HCT116 (cell line): ENCODE measurements around the gene ZNF521. TPM values are rescaled to one million over a fixed set of nuclear protein-coding genes. Genes with fewer than 3 reads are reported as not detected.

Experiments used
- ATAC-seq: fragments of 200-7000 bp; cut with Tn5 transposase; 2 replicates; pipeline ENCODE4 v1.9.1; 2020; ENCODE audit warnings: mild to moderate bottlenecking, moderate library complexity
- BruUV-seq: library from RNA; stranded (reverse); fragments of 400-500 nt; replicated peaks from 2 replicates; lab custom pipeline; 2021; lab: Mats Ljungman, UMichigan
- CTCF ChIA-PET: fragments of 300-600 bp; sonication (Branson Sonifier 250); formaldehyde crosslinking; loops from one replicate; lab custom pipeline; 2021; ENCODE audit warnings: antibody characterized with exemption; lab: Charles Lee
- POLR2A ChIA-PET: fragments of 300-600, 350-600 bp; sonication (Branson Sonifier 250); formaldehyde crosslinking; loops from one replicate; lab custom pipeline; 2021; ENCODE audit warnings: antibody characterized with exemption; lab: Charles Lee
- RAD21 ChIA-PET, 2 experiments: fragments of 300-600 bp; sonication (Branson Sonifier 250); formaldehyde crosslinking; loops; one replicate each; lab custom pipeline; 2023; ENCODE audit warnings: low total read pairs in 2 of 2; ENCODE audit not compliant: uncharacterized antibody in 2 of 2, unreplicated experiment in 2 of 2, low non-redundant PET in 1 of 2; lab: Charles Lee
- DNase-seq: peaks from one replicate; pipeline ENCODE4 v3.0.0-alpha.2; 2010; ENCODE audit warnings: low read depth, low spot score
- H2AFZ ChIP-seq: fragments of 200-600 bp; shearing (Covaris generic), sonication (generic); 2 replicates; pipeline ENCODE4 v1.6.1; 2017; ENCODE audit warnings: low read depth, mixed run types, mixed read lengths, antibody characterized with exemption, low read length; ENCODE audit not compliant: poor library complexity, severe bottlenecking
- H3K27ac ChIP-seq: 2 replicates; pipeline ENCODE4 v1.5.1; 2012; ENCODE audit warnings: low read depth, low read length
- H3K27me3 ChIP-seq: fragments of 200-600 bp; sonication (generic); 2 replicates; pipeline ENCODE4 v1.6.1; 2016; ENCODE audit warnings: mixed run types, low read length, mixed read lengths; ENCODE audit not compliant: insufficient read depth
- H3K36me3 ChIP-seq, 2 experiments: fragments of 200-500 bp in 1 of 2; fragments of 200-600 bp in 1 of 2; sonication (Bioruptor generic) in 1 of 2; sonication (generic) in 1 of 2; 2 replicates each; pipeline versions ENCODE4 v1.5.1 to v1.6.1; 2014 to 2016; ENCODE audit warnings: low read length in 2 of 2, inconsistent platforms in 1 of 2, mixed read lengths in 1 of 2, mixed run types in 1 of 2; ENCODE audit not compliant: insufficient read depth in 2 of 2, control insufficient read depth in 1 of 2
- H3K4me1 ChIP-seq, 2 experiments: fragments of 200-600 bp in 1 of 2; sonication (generic) in 1 of 2; 2 replicates each; pipeline versions ENCODE4 v1.5.1 to v1.6.1; 2012 to 2017; ENCODE audit warnings: low read length in 2 of 2, inconsistent platforms in 1 of 2, mild to moderate bottlenecking in 1 of 2, mixed read lengths in 1 of 2, mixed run types in 1 of 2, moderate library complexity in 1 of 2; ENCODE audit not compliant: insufficient read depth in 2 of 2, control insufficient read depth in 1 of 2
- H3K4me2 ChIP-seq: fragments of 200-600 bp; sonication (generic); 2 replicates; pipeline ENCODE4 v1.6.1; 2017; ENCODE audit warnings: mixed run types, low read length, mixed read lengths
- H3K4me3 ChIP-seq, 2 experiments: fragments of 200-600 bp in 1 of 2; sonication (generic) in 1 of 2; replicated peaks in 1 of 2; 2 replicates each; pipeline ENCODE4 v1.5.1; 2011 to 2016; ENCODE audit warnings: low read length in 2 of 2, control low read depth in 1 of 2, low read depth in 1 of 2, mild to moderate bottlenecking in 1 of 2, mixed read lengths in 1 of 2, mixed run types in 1 of 2
- H3K79me2 ChIP-seq: fragments of 200-600 bp; sonication (generic); 2 replicates; pipeline ENCODE4 v1.6.1; 2017; ENCODE audit warnings: mild to moderate bottlenecking, mixed run types, low read length, moderate library complexity, mixed read lengths; ENCODE audit not compliant: insufficient read depth
- H3K9ac ChIP-seq: fragments of 200-600 bp; sonication (generic); 2 replicates; pipeline ENCODE4 v1.6.1; 2016; ENCODE audit warnings: low read length, mixed read lengths
- H3K9me2 ChIP-seq: fragments of 200-600 bp; sonication (generic), shearing (Covaris generic); 2 replicates; pipeline ENCODE4 v1.6.1; 2017; ENCODE audit warnings: mixed run types, mild to moderate bottlenecking, moderate library complexity; ENCODE audit not compliant: insufficient read depth
- H3K9me3 ChIP-seq, 2 experiments: fragments of 200-500 bp in 1 of 2; fragments of 200-600 bp in 1 of 2; sonication (Bioruptor generic) in 1 of 2; sonication (generic) in 1 of 2; 2 replicates each; pipeline ENCODE4 v1.6.1; 2014 to 2017; ENCODE audit warnings: low read length in 2 of 2, mixed read lengths in 2 of 2, inconsistent platforms in 1 of 2, low read depth in 1 of 2, mild to moderate bottlenecking in 1 of 2, mixed run types in 1 of 2, moderate library complexity in 1 of 2; ENCODE audit not compliant: control insufficient read depth in 1 of 2, insufficient read depth in 1 of 2
- H4K20me1 ChIP-seq: fragments of 200-600 bp; sonication (generic), shearing (Covaris generic); 2 replicates; pipeline ENCODE4 v1.6.1; 2017; ENCODE audit warnings: mixed run types, mild to moderate bottlenecking, moderate library complexity; ENCODE audit not compliant: insufficient read depth
- CBX3 ChIP-seq: IDR thresholded peaks from 2 replicates; pipeline ENCODE4 v1.6.1; 2012; ENCODE audit warnings: low read depth
- CEBPB ChIP-seq: IDR thresholded peaks from 2 replicates; pipeline ENCODE4 v1.6.1; 2012; ENCODE audit warnings: low read depth
- EGR1 ChIP-seq: IDR thresholded peaks from 2 replicates; pipeline ENCODE4 v1.6.1; 2012; ENCODE audit warnings: low read depth
- ELF1 ChIP-seq: IDR thresholded peaks from 2 replicates; pipeline ENCODE4 v1.6.1; 2012; ENCODE audit warnings: low read depth, borderline replicate concordance
- FOSL1 ChIP-seq: IDR thresholded peaks from 2 replicates; pipeline ENCODE4 v1.6.1; 2012; ENCODE audit warnings: low read depth
- POLR2A ChIP-seq: IDR thresholded peaks from 2 replicates; pipeline ENCODE4 v1.7.0; 2011; ENCODE audit warnings: borderline replicate concordance; ENCODE audit not compliant: insufficient read depth, insufficient read length; ENCODE audit errors: extremely low read depth
- SIN3A ChIP-seq: IDR thresholded peaks from 2 replicates; pipeline ENCODE4 v1.6.1; 2012; ENCODE audit warnings: low read depth
- SP1 ChIP-seq: IDR thresholded peaks from 2 replicates; pipeline ENCODE4 v1.6.1; 2012; ENCODE audit warnings: low read depth
- SRF ChIP-seq: IDR thresholded peaks from 2 replicates; pipeline ENCODE4 v1.6.1; 2012; ENCODE audit warnings: low read depth
- TCF7L2 ChIP-seq: IDR thresholded peaks from 2 replicates; pipeline ENCODE4 v1.7.0; 2011; ENCODE audit warnings: borderline replicate concordance, inconsistent platforms; ENCODE audit not compliant: insufficient read depth, insufficient read length; ENCODE audit errors: extremely low read depth
- YY1 ChIP-seq: IDR thresholded peaks from 2 replicates; pipeline ENCODE4 v1.6.1; 2011; ENCODE audit warnings: low read length, low read depth, moderate library complexity, mild to moderate bottlenecking; ENCODE audit not compliant: insufficient replicate concordance; ENCODE audit errors: extremely low read depth
- ZFX ChIP-seq: fragments of 450-650 bp; IDR thresholded peaks from 2 replicates; pipeline ENCODE4 v1.6.1; 2017
- intact Hi-C: fragments of 100-400 bp; cut with micrococcal nuclease; formaldehyde crosslinking; loops from 2 replicates; pipeline ENCODE4 v1.10.0; 2022
- total RNA-seq: library from RNA; stranded (reverse); gene quantifications from one replicate; pipeline ENCODE4 v1.2.1, GENCODE V29; 2021; ENCODE audit not compliant: unreplicated experiment
- TF ChIP-seq, protein P1 (sequence below), 3 experiments: fragments of 200-600 bp in 1 of 3; sonication (generic) in 1 of 3; IDR thresholded peaks in 2 of 3; conservative IDR thresholded peaks in 1 of 3; 2 replicates each; pipeline ENCODE4 v1.5.1; 2012 to 2017; ENCODE audit warnings: low read depth in 2 of 3, low read length in 2 of 3, antibody characterized with exemption in 1 of 3, borderline replicate concordance in 1 of 3, control low read depth in 1 of 3, mild to moderate bottlenecking in 1 of 3, mixed read lengths in 1 of 3, mixed run types in 1 of 3, moderate library complexity in 1 of 3; ENCODE audit not compliant: insufficient read depth in 1 of 3

ZNF521 gene
- total RNA-seq, 1 experiment from 2014 or later, result 0.10 TPM

DNA sequence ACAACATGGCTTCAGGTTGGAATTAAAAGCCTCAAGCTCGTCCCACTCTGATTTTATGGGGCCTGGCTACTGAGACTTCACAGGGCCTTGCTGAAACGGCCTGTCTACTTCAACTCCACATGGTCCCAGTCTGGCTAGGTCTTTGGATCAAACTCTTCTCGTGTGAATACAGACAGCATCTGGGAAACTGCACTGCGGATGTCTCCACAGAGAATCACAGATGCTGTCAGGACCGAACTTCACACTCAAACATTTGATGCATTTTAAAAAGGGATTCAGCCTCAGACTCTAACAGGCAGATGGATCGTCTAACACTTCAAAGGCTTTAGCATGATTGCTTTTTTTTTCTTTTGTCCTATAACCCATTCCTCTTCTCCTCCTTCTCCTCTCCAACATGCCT, 198.5 kb downstream of the ZNF521 start:
- ChIA-PET POLR2A (no interaction called here), RAD21 (no interaction called here), CTCF (no interaction called here)
- Histone ChIP-seq H3K36me3 (no peaks in the 10 kb centered on the region), H3K4me3 (no peak overlapping the region), H2AFZ (no peak overlapping the region), H3K79me2 (no peaks in the 10 kb centered on the region), H3K4me1 (no peaks in the 10 kb centered on the region), H3K9ac (no peak overlapping the region), H4K20me1 (no peaks in the 10 kb centered on the region), H3K27ac (no peak overlapping the region), H3K4me2 (no peak overlapping the region), H3K27me3 (no peaks in the 10 kb centered on the region), H3K9me3 (peaks cover 0 to 7% of the 10 kb centered on the region in 2 experiments; a peak in 1 of 4 replicates), H3K9me2 (no peaks in the 10 kb centered on the region)
- no peak for DNase-seq
- BruUV-seq, result no TSS peak
- intact Hi-C loops, result no loop called here
- ATAC-seq, result no peak
- TF ChIP-seq SP1 (no peak), POLR2A (no peak), CBX3 (no peak), ZFX (no peak), ELF1 (no peak), TCF7L2 (no peak), FOSL1 (no peak), YY1 (no peak), EGR1 (no peak), CEBPB (no peak), SRF (no peak), SIN3A (no peak)
- TF ChIP-seq, protein P1, sequence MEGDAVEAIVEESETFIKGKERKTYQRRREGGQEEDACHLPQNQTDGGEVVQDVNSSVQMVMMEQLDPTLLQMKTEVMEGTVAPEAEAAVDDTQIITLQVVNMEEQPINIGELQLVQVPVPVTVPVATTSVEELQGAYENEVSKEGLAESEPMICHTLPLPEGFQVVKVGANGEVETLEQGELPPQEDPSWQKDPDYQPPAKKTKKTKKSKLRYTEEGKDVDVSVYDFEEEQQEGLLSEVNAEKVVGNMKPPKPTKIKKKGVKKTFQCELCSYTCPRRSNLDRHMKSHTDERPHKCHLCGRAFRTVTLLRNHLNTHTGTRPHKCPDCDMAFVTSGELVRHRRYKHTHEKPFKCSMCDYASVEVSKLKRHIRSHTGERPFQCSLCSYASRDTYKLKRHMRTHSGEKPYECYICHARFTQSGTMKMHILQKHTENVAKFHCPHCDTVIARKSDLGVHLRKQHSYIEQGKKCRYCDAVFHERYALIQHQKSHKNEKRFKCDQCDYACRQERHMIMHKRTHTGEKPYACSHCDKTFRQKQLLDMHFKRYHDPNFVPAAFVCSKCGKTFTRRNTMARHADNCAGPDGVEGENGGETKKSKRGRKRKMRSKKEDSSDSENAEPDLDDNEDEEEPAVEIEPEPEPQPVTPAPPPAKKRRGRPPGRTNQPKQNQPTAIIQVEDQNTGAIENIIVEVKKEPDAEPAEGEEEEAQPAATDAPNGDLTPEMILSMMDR (IDR thresholded peaks at IDR 0.05 in 2 of 3, conservative IDR thresholded peaks at IDR 0.05 in 1 of 3; ENCODE audit: borderline replicate concordance in 1 of 3, insufficient read depth in 1 of 3, low read depth in 2 of 3, low read length in 2 of 3), result no peak
